ENCODE results near the gene IDH3B. TPM values are rescaled to one million over a fixed set of nuclear protein-coding genes. Genes with fewer than 3 reads are reported as not detected.
A peak's percentile ranks its signal among the peaks of the same experiment; 100 is the strongest.

IDH3B gene
- total and polyA plus RNA-seq, 9 of the 15 experiments (the other 6 are each of a cell fraction or from before 2014, with no cell fraction given): 91.7 to 224 (median 155) TPM

- TF ChIP-seq, protein P1, sequence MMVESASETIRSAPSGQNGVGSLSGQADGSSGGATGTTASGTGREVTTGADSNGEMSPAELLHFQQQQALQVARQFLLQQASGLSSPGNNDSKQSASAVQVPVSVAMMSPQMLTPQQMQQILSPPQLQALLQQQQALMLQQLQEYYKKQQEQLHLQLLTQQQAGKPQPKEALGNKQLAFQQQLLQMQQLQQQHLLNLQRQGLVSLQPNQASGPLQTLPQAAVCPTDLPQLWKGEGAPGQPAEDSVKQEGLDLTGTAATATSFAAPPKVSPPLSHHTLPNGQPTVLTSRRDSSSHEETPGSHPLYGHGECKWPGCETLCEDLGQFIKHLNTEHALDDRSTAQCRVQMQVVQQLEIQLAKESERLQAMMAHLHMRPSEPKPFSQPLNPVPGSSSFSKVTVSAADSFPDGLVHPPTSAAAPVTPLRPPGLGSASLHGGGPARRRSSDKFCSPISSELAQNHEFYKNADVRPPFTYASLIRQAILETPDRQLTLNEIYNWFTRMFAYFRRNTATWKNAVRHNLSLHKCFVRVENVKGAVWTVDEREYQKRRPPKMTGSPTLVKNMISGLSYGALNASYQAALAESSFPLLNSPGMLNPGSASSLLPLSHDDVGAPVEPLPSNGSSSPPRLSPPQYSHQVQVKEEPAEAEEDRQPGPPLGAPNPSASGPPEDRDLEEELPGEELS (CRISPR knock-in tag; IDR thresholded peaks at IDR 0.05; ENCODE audit: borderline replicate concordance): no peak
- no peak for TF ChIP-seq UBTF (IDR thresholded peaks at IDR 0.05; ENCODE audit: borderline replicate concordance in 1 of 2, low read depth in 2 of 2, low read length in 2 of 2)
- TF ChIP-seq ZNF134 (CRISPR knock-in tag; conservative IDR thresholded peaks at IDR 0.05): no peak
- no peak for TF ChIP-seq PHF20 (IDR thresholded peaks at IDR 0.05; ENCODE audit: partially characterized antibody)
- TF ChIP-seq HIVEP1 (CRISPR knock-in tag; IDR thresholded peaks at IDR 0.05): no peak
- TF ChIP-seq, protein P2, sequence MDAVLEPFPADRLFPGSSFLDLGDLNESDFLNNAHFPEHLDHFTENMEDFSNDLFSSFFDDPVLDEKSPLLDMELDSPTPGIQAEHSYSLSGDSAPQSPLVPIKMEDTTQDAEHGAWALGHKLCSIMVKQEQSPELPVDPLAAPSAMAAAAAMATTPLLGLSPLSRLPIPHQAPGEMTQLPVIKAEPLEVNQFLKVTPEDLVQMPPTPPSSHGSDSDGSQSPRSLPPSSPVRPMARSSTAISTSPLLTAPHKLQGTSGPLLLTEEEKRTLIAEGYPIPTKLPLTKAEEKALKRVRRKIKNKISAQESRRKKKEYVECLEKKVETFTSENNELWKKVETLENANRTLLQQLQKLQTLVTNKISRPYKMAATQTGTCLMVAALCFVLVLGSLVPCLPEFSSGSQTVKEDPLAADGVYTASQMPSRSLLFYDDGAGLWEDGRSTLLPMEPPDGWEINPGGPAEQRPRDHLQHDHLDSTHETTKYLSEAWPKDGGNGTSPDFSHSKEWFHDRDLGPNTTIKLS (IDR thresholded peaks at IDR 0.05; ENCODE audit: borderline replicate concordance, low read depth): no peak
- TF ChIP-seq NCOR1 (IDR thresholded peaks at IDR 0.05): peak; percentile 17; the same call in 1 of the 2 replicates
- TF ChIP-seq POLR2B (IDR thresholded peaks at IDR 0.05; ENCODE audit: low read depth, partially characterized antibody): peak; percentile 64
- TF ChIP-seq ZNF408 (CRISPR knock-in tag; IDR thresholded peaks at IDR 0.05; ENCODE audit: low read depth): no peak
- TF ChIP-seq NR3C1 (CRISPR knock-in tag; IDR thresholded peaks at IDR 0.05): no peak
- no peak for TF ChIP-seq DACH1 (IDR thresholded peaks at IDR 0.05; ENCODE audit: partially characterized antibody)
- no peak for TF ChIP-seq TRIM24 (IDR thresholded peaks at IDR 0.05)
- no peak for TF ChIP-seq GABPA (tag; conservative IDR thresholded peaks at IDR 0.05; ENCODE audit: low read depth)
- TF ChIP-seq, protein P3, sequence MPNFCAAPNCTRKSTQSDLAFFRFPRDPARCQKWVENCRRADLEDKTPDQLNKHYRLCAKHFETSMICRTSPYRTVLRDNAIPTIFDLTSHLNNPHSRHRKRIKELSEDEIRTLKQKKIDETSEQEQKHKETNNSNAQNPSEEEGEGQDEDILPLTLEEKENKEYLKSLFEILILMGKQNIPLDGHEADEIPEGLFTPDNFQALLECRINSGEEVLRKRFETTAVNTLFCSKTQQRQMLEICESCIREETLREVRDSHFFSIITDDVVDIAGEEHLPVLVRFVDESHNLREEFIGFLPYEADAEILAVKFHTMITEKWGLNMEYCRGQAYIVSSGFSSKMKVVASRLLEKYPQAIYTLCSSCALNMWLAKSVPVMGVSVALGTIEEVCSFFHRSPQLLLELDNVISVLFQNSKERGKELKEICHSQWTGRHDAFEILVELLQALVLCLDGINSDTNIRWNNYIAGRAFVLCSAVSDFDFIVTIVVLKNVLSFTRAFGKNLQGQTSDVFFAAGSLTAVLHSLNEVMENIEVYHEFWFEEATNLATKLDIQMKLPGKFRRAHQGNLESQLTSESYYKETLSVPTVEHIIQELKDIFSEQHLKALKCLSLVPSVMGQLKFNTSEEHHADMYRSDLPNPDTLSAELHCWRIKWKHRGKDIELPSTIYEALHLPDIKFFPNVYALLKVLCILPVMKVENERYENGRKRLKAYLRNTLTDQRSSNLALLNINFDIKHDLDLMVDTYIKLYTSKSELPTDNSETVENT (CRISPR knock-in tag; IDR thresholded peaks at IDR 0.05): no peak
- TF ChIP-seq ZNF217 (CRISPR knock-in tag; IDR thresholded peaks at IDR 0.05): no peak
- no peak for TF ChIP-seq NFIC (IDR thresholded peaks at IDR 0.05)
- TF ChIP-seq ZNF212 (CRISPR knock-in tag; IDR thresholded peaks at IDR 0.05): no peak
- TF ChIP-seq PML (IDR thresholded peaks at IDR 0.05; ENCODE audit: low read length): peak; percentile 51; the same call in 1 of the 2 replicates
- no peak for TF ChIP-seq ZNF263 (CRISPR knock-in tag; IDR thresholded peaks at IDR 0.05; ENCODE audit: borderline replicate concordance)
- TF ChIP-seq CBX8 (IDR thresholded peaks at IDR 0.05; ENCODE audit: borderline replicate concordance, extremely low read depth, low read depth, low read length, poor library complexity, severe bottlenecking): no peak
Observed at GRCh38 chr20:2658414-2659354, 5.3 kb downstream of the IDH3B start (continued).

All from K562 (cell line).